ENCODE measurements around the gene MSI2. TPM values are rescaled to one million over a fixed set of nuclear protein-coding genes. Genes with fewer than 3 reads are reported as not detected.

Gene MSI2
- total and polyA plus RNA-seq, 12 donors: 25.5 to 135 (median 121) TPM

DNA sequence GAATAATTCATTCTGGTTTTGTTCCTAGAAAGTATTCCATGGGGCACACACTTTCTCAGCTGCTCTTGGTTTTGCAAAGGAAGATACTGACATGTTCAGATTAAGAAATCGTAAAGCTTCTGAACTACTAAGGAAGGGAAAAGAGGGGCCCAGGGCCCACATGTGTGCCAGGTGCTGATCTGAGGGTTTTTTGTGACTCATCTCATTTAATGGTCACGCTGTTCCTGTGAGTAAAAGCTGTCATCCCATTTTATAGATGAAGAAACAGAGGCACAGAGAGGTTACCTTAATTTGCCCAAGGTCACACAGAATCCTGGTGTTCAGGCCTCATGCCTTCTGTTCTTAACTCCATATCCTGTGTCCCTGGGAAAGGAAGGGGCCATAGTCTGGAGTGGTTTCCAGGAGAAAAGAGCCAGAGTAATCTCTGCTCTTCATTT is 113.2 kb downstream of the MSI2 start:
- Histone ChIP-seq H3K4me1 (peaks cover 14 to 66% (median 48%) of the 10 kb centered on the region in 9 donors), H3K36me3 (no peaks in the 10 kb centered on the region), H3K27me3 (no peaks in the 10 kb centered on the region), H3K9me3 (peaks cover 0 to 12% (median 5%) of the 10 kb centered on the region in 11 donors), H3K27ac (peak overlapping the region in 9 of 10 donors; percentile 10 to 76 (median 39)), H3K4me3 (no peak overlapping the region)
- ATAC-seq: no peak
- WGBS, 2 donors: 52 to 67% methylated on average over 2 of the region's 2 CpGs
- intact Hi-C loops (cut with DNase I): loop anchor here in 1 of 10 donors (10.0 kb wide), 1 partner anchor 45 kb away; no protein-coding TSS in a partner anchor
- no peak for DNase-seq
- TF ChIP-seq, protein P1, sequence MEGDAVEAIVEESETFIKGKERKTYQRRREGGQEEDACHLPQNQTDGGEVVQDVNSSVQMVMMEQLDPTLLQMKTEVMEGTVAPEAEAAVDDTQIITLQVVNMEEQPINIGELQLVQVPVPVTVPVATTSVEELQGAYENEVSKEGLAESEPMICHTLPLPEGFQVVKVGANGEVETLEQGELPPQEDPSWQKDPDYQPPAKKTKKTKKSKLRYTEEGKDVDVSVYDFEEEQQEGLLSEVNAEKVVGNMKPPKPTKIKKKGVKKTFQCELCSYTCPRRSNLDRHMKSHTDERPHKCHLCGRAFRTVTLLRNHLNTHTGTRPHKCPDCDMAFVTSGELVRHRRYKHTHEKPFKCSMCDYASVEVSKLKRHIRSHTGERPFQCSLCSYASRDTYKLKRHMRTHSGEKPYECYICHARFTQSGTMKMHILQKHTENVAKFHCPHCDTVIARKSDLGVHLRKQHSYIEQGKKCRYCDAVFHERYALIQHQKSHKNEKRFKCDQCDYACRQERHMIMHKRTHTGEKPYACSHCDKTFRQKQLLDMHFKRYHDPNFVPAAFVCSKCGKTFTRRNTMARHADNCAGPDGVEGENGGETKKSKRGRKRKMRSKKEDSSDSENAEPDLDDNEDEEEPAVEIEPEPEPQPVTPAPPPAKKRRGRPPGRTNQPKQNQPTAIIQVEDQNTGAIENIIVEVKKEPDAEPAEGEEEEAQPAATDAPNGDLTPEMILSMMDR (IDR thresholded peaks at IDR 0.05): no peak

- no peak for DNase-seq
- intact Hi-C loops (cut with DNase I): loop anchor here in 1 of 10 donors (10.0 kb wide), 1 partner anchor 295 kb away; no protein-coding TSS in a partner anchor
- WGBS, 2 donors: 78 to 83% methylated on average over 6 of the region's 6 CpGs
- TF ChIP-seq, protein P1 (IDR thresholded peaks at IDR 0.05): no peak
- peaks cover 14 to 61% (median 47%) of the 10 kb centered on the region in 9 donors for H3K4me1 ChIP-seq
- peak overlapping the region; percentile 1 to 76 (median 38) for H3K27ac ChIP-seq
- H3K4me3 ChIP-seq: no peak overlapping the region
- no peaks in the 10 kb centered on the region for H3K36me3 ChIP-seq
- no peak for ATAC-seq
- no peaks in the 10 kb centered on the region for H3K27me3 ChIP-seq
- H3K9me3 ChIP-seq: peaks cover 0 to 12% (median 5%) of the 10 kb centered on the region in 11 donors
Observed at GRCh38 chr17:57370037-57370581, 113.8 kb downstream of the MSI2 start.

DNA sequence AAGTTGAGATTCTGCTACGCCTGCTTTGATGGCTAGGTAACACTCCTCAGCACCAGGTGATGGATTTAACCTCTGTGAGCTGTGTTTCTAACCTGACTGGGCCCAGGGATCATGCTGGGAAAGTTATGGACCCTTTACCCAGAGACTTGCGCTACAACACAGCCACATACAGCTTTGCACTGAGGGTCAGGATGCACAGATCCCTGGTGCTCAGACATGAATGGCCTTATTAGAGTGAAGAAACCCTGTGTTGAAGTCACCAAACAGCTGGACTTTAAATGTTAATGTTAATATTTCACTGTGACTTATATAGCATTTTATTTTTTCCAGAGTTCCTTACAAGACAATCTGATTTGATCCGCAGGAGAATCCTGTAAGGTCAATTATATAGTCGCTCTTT is 114.3 kb downstream of the MSI2 start:
- Histone ChIP-seq H3K36me3 (no peaks in the 10 kb centered on the region), H3K4me3 (no peak overlapping the region), H3K9me3 (peaks cover 0 to 12% (median 5%) of the 10 kb centered on the region in 11 donors), H3K27me3 (no peaks in the 10 kb centered on the region), H3K4me1 (peaks cover 13 to 61% (median 44%) of the 10 kb centered on the region in 9 donors), H3K27ac (peak overlapping the region in 6 of 10 donors; percentile 31 to 76 (median 50))
- DNase-seq (no peak), ATAC-seq (no peak)
- TF ChIP-seq, protein P1 (IDR thresholded peaks at IDR 0.05): no peak
- 96 to 97% methylated on average over 4 of the region's 4 CpGs for WGBS, 2 donors
- intact Hi-C loops (cut with DNase I): loop anchor here in 1 of 10 donors (10.0 kb wide), 1 partner anchor 294 kb away; no protein-coding TSS in a partner anchor

GRCh38 chr17:57372156-57372555 is 115.8 kb downstream of the MSI2 start:
- intact Hi-C loops (cut with DNase I): loop anchor here in 1 of 10 donors (10.0 kb wide), 1 partner anchor 293 kb away; no protein-coding TSS in a partner anchor
- TF ChIP-seq, protein P1 (IDR thresholded peaks at IDR 0.05): no peak
- no peak for ATAC-seq

More at GRCh38 chr17:57372156-57372555, 115.8 kb downstream of the MSI2 start:
- H3K36me3 ChIP-seq: no peaks in the 10 kb centered on the region
- peaks cover 0 to 12% (median 5%) of the 10 kb centered on the region in 11 donors for H3K9me3 ChIP-seq
- 74 to 78% methylated on average over 3 of the region's 3 CpGs for WGBS, 2 donors
- peaks cover 3 to 52% (median 29%) of the 10 kb centered on the region in 9 donors for H3K4me1 ChIP-seq
- no peak for DNase-seq
- H3K27ac ChIP-seq: no peak overlapping the region
- H3K27me3 ChIP-seq: no peaks in the 10 kb centered on the region
- no peak overlapping the region for H3K4me3 ChIP-seq
